Parathyroid adenoma (tissue), 2 donors: ENCODE measurements around the gene PPP2R1B.

ENCODE experiments used
- H2AFZ ChIP-seq: fragments of 300-600 bp; sonication (generic); one replicate; pipeline ENCODE4 v1.7.0; 2017; ENCODE audit warnings: antibody characterized with exemption, mild to moderate bottlenecking
- H3K27ac ChIP-seq: fragments of 300-600 bp; sonication (generic); one replicate; pipeline ENCODE4 v1.7.0; 2017
- H3K27me3 ChIP-seq: fragments of 300-600 bp; sonication (generic); one replicate; pipeline ENCODE4 v1.7.0; 2017; ENCODE audit warnings: low read length; ENCODE audit not compliant: control insufficient read depth, insufficient read depth
- H3K36me3 ChIP-seq: fragments of 300-600 bp; sonication (generic); one replicate; pipeline ENCODE4 v1.7.0; 2017; ENCODE audit warnings: low read length; ENCODE audit not compliant: control insufficient read depth, insufficient read depth
- H3K4me1 ChIP-seq: fragments of 300-600 bp; sonication (generic); one replicate; pipeline ENCODE4 v1.7.0; 2017; ENCODE audit warnings: control low read depth
- H3K4me2 ChIP-seq: fragments of 300-600 bp; sonication (generic); one replicate; pipeline ENCODE4 v1.7.0; 2017; ENCODE audit warnings: low read length
- H3K4me3 ChIP-seq: fragments of 300-600 bp; sonication (generic); one replicate; pipeline ENCODE4 v1.7.0; 2017; ENCODE audit warnings: low read depth, low read length
- H3K79me2 ChIP-seq: fragments of 300-600 bp; sonication (generic); one replicate; pipeline ENCODE4 v1.7.0; 2017; ENCODE audit warnings: control low read depth
- H3K9ac ChIP-seq: fragments of 300-600 bp; sonication (generic); one replicate; pipeline ENCODE4 v1.7.0; 2017; ENCODE audit warnings: mild to moderate bottlenecking
- H3K9me3 ChIP-seq: fragments of 300-600 bp; sonication (generic); one replicate; pipeline ENCODE4 v1.7.0; 2017; ENCODE audit warnings: low read length; ENCODE audit not compliant: control insufficient read depth
- CTCF ChIP-seq: fragments of 300-600 bp; sonication (generic); IDR thresholded peaks from one replicate; pipeline ENCODE4 v1.7.0; 2017; ENCODE audit warnings: antibody characterized with exemption, mild to moderate bottlenecking
- donor health status: primary hyperparathyroidism.

Gene PPP2R1B

GRCh38 chr11:111812211-111812610 lies 46.0 kb upstream of the PPP2R1B start:
- no peak for TF ChIP-seq CTCF
- Histone ChIP-seq H3K4me3 (no peak overlapping the region), H3K4me2 (no peak overlapping the region), H3K9ac (no peak overlapping the region), H3K9me3 (no peaks in the 10 kb centered on the region), H3K27me3 (no peaks in the 10 kb centered on the region), H2AFZ (no peak overlapping the region), H3K27ac (no peak overlapping the region), H3K79me2 (no peaks in the 10 kb centered on the region), H3K4me1 (no peaks in the 10 kb centered on the region), H3K36me3 (no peaks in the 10 kb centered on the region)

DNA sequence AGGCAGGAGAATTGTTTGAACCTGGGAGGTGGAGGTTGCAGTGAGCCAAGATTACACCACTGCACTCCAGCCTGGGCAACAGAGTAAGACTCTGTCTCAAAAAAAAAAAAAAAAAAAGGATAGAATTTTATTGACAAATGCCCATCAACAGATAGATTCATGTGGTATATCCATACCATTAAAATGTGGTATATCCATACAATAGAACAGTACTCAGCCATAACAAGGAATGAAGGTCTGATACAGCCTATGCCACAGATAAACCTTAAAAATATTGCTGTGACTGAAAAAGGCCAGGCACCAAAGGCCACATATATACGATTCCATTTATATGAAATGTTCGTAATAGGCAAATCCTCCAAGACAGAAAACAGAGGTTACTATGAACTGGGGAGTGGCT lies 45.3 kb upstream of the PPP2R1B start:
- Histone ChIP-seq H3K9ac (no peak overlapping the region), H3K36me3 (no peaks in the 10 kb centered on the region), H2AFZ (no peak overlapping the region), H3K4me3 (no peak overlapping the region), H3K79me2 (no peaks in the 10 kb centered on the region), H3K4me1 (no peaks in the 10 kb centered on the region), H3K27me3 (no peaks in the 10 kb centered on the region), H3K27ac (no peak overlapping the region), H3K9me3 (no peaks in the 10 kb centered on the region), H3K4me2 (no peak overlapping the region)
- TF ChIP-seq CTCF = no peak

DNA sequence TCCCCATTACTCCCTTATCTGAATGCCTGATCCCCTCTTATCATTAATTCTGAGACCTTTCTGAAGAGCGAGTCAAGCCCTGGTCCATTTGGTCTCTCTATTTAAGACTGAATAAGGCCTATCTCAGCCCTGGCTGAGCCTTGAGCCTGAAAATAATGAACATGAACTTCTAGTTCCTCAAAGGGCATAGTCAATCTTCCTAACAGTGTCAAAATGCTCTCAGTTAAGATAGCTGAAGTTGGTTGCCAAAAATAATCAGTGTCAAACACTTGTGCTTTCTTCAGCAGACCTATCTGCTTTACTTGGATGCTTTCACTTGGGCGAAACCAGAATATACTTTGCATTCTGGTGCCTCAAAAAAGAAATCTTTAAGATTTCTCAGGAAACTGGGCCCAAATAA lies 42.6 kb upstream of the PPP2R1B start:
- no peak for TF ChIP-seq CTCF
- H3K4me3 ChIP-seq = no peak overlapping the region

GRCh38 chr11:111808063-111808588 lies 41.9 kb upstream of the PPP2R1B start:
- Histone ChIP-seq H3K4me2 (no peak overlapping the region), H3K9ac (no peak overlapping the region), H3K27me3 (no peaks in the 10 kb centered on the region), H2AFZ (no peak overlapping the region), H3K4me3 (no peak overlapping the region), H3K36me3 (no peaks in the 10 kb centered on the region), H3K27ac (no peak overlapping the region), H3K4me1 (no peaks in the 10 kb centered on the region), H3K9me3 (no peaks in the 10 kb centered on the region), H3K79me2 (no peaks in the 10 kb centered on the region)
- TF ChIP-seq CTCF = no peak

More for the DNA sequence above, 42.6 kb upstream of the PPP2R1B start:
- Histone ChIP-seq H3K27me3 (no peaks in the 10 kb centered on the region), H3K36me3 (no peaks in the 10 kb centered on the region), H3K4me2 (no peak overlapping the region), H2AFZ (no peak overlapping the region), H3K9me3 (no peaks in the 10 kb centered on the region), H3K27ac (no peak overlapping the region), H3K4me1 (no peaks in the 10 kb centered on the region), H3K9ac (no peak overlapping the region), H3K79me2 (no peaks in the 10 kb centered on the region)

DNA sequence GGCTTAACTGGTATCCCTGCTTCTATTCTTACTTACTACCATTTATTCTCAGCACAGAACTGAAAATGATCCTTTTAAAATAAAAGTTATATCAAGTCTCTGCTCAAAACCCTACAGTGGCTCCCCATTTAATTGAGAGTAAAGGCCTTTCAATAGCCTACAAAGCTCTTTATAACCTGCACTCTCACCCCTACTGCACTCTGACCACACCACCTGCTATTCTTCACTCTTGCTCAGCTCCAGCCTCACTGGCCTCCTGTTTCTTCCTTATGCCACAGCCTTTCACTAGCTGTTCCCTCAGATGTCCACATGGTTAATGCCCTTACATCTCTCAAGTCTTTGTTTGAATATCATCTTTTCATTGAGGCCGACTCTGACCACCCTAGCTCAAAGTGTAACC lies 40.9 kb upstream of the PPP2R1B start:
- H3K27me3 ChIP-seq = no peaks in the 10 kb centered on the region
- H3K9me3 ChIP-seq = no peaks in the 10 kb centered on the region
- H3K4me1 ChIP-seq = no peaks in the 10 kb centered on the region
- H3K36me3 ChIP-seq = no peaks in the 10 kb centered on the region
- H3K9ac ChIP-seq = no peak overlapping the region
- H3K4me2 ChIP-seq = no peak overlapping the region
- H3K27ac ChIP-seq = no peak overlapping the region
- H3K4me3 ChIP-seq = no peak overlapping the region
- H2AFZ ChIP-seq = no peak overlapping the region
- TF ChIP-seq CTCF = no peak
- no peaks in the 10 kb centered on the region for H3K79me2 ChIP-seq
